IMR-90 (cell line): ENCODE results near the gene DUSP8.

Experiments used
- RAD21 ChIP-seq: IDR thresholded peaks from 2 replicates; pipeline ENCODE4 v1.6.1; 2012; ENCODE audit warnings: low read length, improper control_type of control experiment
- RCOR1 ChIP-seq: IDR thresholded peaks from 2 replicates; pipeline ENCODE4 v1.6.1; 2012; ENCODE audit warnings: mild to moderate bottlenecking, low read length, improper control_type of control experiment; ENCODE audit not compliant: insufficient replicate concordance
- TF ChIP-seq, protein P1 (sequence below): conservative IDR thresholded peaks from 2 replicates; pipeline ENCODE4 v1.5.1; 2012; ENCODE audit warnings: mild to moderate bottlenecking, low read depth, low read length, improper control_type of control experiment
- TF ChIP-seq, protein P2 (sequence below): fragments of 150-350 bp; IDR thresholded peaks from 2 replicates; pipeline ENCODE4 v1.6.1; 2017; ENCODE audit warnings: mild to moderate bottlenecking, antibody characterized with exemption, low read length, low read depth

DNA sequence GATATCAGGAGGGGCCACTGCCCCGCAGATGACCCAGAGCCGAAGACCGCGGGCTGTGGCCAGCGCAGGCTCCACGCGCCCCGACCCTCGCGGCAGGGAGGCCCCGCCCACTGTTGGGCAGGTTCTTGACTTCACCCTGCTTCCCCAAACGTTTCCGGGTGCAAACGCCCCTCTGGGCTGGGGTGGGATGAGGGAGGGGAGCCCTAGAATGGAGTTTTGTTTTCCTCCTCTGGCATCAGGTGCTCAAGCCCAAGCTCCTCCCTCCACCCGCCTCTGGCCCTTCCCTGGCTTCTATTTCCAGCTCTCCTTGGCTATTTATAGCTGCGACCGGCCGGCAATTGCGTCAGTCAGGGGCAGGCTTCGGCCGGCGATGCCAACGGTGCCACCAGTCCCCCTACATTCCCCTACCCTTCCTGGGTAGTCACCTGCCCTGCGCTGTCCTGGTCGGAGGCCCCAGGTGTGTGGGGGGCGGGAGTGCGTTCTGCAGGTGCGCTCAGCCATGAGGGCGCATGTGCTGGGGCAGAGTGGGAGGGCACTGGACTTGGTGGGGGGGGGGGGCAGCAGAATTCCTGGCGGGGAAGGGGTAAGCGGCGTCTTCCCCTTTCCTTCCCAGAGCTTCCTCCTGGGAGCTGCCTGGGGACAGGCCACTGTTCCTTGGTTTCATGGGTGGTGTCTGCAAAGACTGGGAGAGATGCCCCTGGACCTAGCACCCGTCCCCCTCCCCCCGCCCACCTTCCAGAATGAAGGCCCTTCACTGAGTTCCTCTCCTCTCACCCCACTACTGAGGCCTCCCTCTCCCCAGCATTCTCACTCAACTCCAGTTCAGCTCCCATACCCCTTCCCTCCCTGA is 23.6 kb downstream of the DUSP8 start:
- TF ChIP-seq RAD21 (no peak), RCOR1 (no peak)
- TF ChIP-seq, protein P1, sequence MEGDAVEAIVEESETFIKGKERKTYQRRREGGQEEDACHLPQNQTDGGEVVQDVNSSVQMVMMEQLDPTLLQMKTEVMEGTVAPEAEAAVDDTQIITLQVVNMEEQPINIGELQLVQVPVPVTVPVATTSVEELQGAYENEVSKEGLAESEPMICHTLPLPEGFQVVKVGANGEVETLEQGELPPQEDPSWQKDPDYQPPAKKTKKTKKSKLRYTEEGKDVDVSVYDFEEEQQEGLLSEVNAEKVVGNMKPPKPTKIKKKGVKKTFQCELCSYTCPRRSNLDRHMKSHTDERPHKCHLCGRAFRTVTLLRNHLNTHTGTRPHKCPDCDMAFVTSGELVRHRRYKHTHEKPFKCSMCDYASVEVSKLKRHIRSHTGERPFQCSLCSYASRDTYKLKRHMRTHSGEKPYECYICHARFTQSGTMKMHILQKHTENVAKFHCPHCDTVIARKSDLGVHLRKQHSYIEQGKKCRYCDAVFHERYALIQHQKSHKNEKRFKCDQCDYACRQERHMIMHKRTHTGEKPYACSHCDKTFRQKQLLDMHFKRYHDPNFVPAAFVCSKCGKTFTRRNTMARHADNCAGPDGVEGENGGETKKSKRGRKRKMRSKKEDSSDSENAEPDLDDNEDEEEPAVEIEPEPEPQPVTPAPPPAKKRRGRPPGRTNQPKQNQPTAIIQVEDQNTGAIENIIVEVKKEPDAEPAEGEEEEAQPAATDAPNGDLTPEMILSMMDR = no peak
- TF ChIP-seq, protein P2, sequence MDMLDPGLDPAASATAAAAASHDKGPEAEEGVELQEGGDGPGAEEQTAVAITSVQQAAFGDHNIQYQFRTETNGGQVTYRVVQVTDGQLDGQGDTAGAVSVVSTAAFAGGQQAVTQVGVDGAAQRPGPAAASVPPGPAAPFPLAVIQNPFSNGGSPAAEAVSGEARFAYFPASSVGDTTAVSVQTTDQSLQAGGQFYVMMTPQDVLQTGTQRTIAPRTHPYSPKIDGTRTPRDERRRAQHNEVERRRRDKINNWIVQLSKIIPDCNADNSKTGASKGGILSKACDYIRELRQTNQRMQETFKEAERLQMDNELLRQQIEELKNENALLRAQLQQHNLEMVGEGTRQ = no peak
